Right atrium auricular region (tissue), 2 donors: ENCODE results near the gene CEP131. TPM values are rescaled to one million over a fixed set of nuclear protein-coding genes. Genes with fewer than 3 reads are reported as not detected.

ENCODE experiments used
- DNase-seq: peaks from one replicate; pipeline ENCODE4 v3.0.0-alpha.2; 2019; ENCODE audit warnings: low spot score
- H3K27ac ChIP-seq, 2 donors: fragments of 200-600 bp; sonication (generic); 1 replicate in 1 of 2; 2 replicates in 1 of 2; pipeline ENCODE4 v1.5.1; 2016 to 2019
- H3K27me3 ChIP-seq, 2 donors: fragments of 200-600 bp; sonication (generic); one replicate each; pipeline versions ENCODE4 v1.5.1 to v1.6.0; 2017 to 2019
- H3K36me3 ChIP-seq: fragments of 200-600 bp; sonication (generic); one replicate; pipeline ENCODE4 v1.5.1; 2016
- H3K4me1 ChIP-seq, 2 donors: fragments of 200-600 bp; sonication (generic); one replicate each; pipeline versions ENCODE4 v1.5.1 to v1.6.0; 2017 to 2019
- H3K4me3 ChIP-seq, 2 donors: fragments of 200-600 bp; sonication (generic); 1 replicate in 1 of 2; 2 replicates in 1 of 2; pipeline ENCODE4 v1.5.1; 2017 to 2019; ENCODE audit warnings: mild to moderate bottlenecking in 1 of 2, moderate library complexity in 1 of 2
- H3K9me3 ChIP-seq, 2 donors: fragments of 200-600 bp; sonication (generic); one replicate each; pipeline ENCODE4 v1.5.1; 2019
- CTCF ChIP-seq, 2 donors: fragments of 200-600 bp; sonication (generic); IDR thresholded peaks; one replicate each; pipeline ENCODE4 v1.5.1; 2019; ENCODE audit warnings: antibody characterized with exemption in 2 of 2
- total RNA-seq, 2 donors: library from RNA; depleted of rRNA; stranded (reverse); fragments of >200 nt; gene quantifications; one replicate each; pipeline ENCODE4 v1.1.0, GENCODE V29; 2016

Gene CEP131
- total RNA-seq, 2 donors from 2014 or later: 5.5 to 6.2 TPM

DNA sequence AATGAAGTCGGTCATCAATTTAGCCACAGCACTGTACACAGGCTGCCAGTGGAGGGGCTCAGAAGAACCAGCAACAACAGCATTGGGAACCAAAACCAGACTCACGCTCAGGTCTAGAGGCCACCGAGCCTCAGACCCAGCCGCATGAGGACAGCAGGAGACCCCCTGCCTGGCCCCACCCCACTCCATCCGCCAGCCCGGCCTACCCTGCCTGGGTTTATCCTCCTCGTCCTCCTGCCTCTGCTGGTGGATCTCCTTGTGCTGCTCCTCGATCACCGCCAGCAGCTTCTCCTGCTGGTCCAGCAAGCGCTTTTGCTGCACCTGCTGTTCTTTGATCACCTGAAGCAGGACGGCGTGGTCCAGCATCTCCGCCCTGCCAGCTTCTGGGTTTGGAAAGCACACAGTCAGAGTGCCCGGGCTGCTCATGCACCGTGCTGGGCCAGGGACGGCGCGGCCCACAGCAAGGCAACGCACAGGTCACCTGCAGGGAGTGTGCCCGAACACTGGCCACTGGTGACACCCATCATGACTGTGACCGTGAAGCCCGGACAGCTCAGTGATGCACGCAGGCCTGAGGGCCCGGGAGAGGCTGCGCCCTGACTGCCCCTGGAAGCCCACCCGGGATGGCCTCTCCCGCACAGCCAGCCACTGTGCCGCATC lies 24.0 kb upstream of the CEP131 start:
- Histone ChIP-seq H3K27me3 (no peaks in the 10 kb centered on the region), H3K4me3 (no peak overlapping the region), H3K9me3 (no peaks in the 10 kb centered on the region), H3K27ac (no peak overlapping the region), H3K4me1 (peaks cover 0 to 1% of the 10 kb centered on the region in 2 donors), H3K36me3 (peaks cover 20% of the 10 kb centered on the region)
- DNase-seq: no peak
- TF ChIP-seq CTCF (IDR thresholded peaks at IDR 0.05): no peak

DNA sequence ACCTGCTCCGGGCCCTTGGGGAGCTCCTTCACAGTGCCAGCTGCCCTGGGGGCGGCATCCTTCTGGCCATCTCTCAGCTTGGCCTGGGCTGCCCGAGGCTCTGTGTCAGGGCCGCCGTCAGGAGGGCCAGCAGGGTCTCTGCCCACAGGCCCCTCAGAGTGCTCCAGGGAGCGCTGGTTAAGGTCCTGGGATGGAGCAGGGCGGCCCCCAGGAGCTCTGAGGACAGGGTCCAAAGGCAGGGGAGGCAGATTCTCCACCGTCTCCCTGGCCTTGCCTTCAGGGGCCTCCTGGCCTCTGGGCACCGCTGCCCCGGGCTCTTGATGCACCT lies 23.5 kb upstream of the CEP131 start:
- no peak for DNase-seq
- Histone ChIP-seq H3K4me3 (no peak overlapping the region), H3K36me3 (peaks cover 18% of the 10 kb centered on the region), H3K4me1 (no peaks in the 10 kb centered on the region), H3K27me3 (no peaks in the 10 kb centered on the region), H3K27ac (no peak overlapping the region), H3K9me3 (no peaks in the 10 kb centered on the region)
- no peak for TF ChIP-seq CTCF (IDR thresholded peaks at IDR 0.05)

GRCh38 chr17:81245665-81246342 lies 23.0 kb upstream of the CEP131 start:
- peaks cover 0 to 2% of the 10 kb centered on the region in 2 donors for H3K4me1 ChIP-seq
- peaks cover 14% of the 10 kb centered on the region for H3K36me3 ChIP-seq
- H3K27ac ChIP-seq: no peak overlapping the region
- no peak for DNase-seq
- H3K9me3 ChIP-seq: no peaks in the 10 kb centered on the region
- H3K27me3 ChIP-seq: no peaks in the 10 kb centered on the region
- TF ChIP-seq CTCF (IDR thresholded peaks at IDR 0.05): no peak
- H3K4me3 ChIP-seq: no peak overlapping the region

- TF ChIP-seq CTCF (IDR thresholded peaks at IDR 0.05): no peak
- H3K36me3 ChIP-seq: peaks cover 7% of the 10 kb centered on the region
- H3K4me3 ChIP-seq: no peak overlapping the region
- no peak overlapping the region for H3K27ac ChIP-seq
- no peak for DNase-seq
- H3K9me3 ChIP-seq: no peaks in the 10 kb centered on the region
- peaks cover 0 to 7% of the 10 kb centered on the region in 2 donors for H3K4me1 ChIP-seq
- H3K27me3 ChIP-seq: no peaks in the 10 kb centered on the region
Measured at GRCh38 chr17:81245024-81245664, 22.4 kb upstream of the CEP131 start.

DNA sequence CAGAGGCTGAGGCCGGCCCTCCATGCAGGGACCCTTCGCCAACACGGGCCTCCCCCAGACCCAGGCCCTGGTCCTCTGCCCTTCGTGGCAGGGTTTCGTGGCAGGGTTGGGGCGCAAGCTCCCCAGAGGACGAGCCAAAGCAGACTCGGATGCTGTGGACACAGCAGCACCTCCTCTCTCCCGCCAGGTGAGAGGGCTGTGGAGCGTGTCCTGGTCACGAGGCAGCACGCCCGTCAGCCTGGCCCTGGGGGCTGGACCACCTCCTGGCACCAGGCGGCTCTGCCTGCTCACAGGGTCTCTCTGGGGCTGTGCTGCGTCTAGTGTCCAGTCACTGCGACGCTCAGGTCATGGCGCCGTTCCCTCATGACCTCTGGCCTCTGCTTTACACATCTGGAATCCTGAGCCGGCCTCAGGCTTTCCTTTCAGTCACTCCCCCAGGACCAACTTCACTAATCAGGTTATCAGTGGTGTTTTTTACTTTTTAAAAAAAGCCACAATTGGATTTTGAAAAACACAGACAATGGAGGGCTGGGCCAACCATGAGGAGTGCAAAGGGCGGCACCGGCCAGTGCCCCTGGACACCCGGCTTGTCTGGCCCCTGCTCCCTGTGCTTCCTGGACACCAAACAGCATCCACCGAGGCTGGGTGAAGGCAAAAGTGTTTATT lies 21.7 kb upstream of the CEP131 start:
- TF ChIP-seq CTCF (IDR thresholded peaks at IDR 0.05): no peak
- Histone ChIP-seq H3K27ac (no peak overlapping the region), H3K36me3 (peaks cover under 1% of the 10 kb centered on the region), H3K4me3 (no peak overlapping the region), H3K4me1 (peaks cover 0 to 13% of the 10 kb centered on the region in 2 donors), H3K9me3 (no peaks in the 10 kb centered on the region), H3K27me3 (no peaks in the 10 kb centered on the region)
- DNase-seq: no peak
